Activated CD4-positive, alpha-beta T cell treated with anti-CD3 and anti-CD28 coated beads, Interleukin-2, amount 10 ng/mL, durations not matched to agents 7 days and 5 days (primary cell): Measurements from ENCODE around the gene FFAR1. TPM values are rescaled to one million over a fixed set of nuclear protein-coding genes. Genes with fewer than 3 reads are reported as not detected.
A peak's percentile ranks its signal among the peaks of the same experiment; 100 is the strongest.

Experiments
- CTCF ChIA-PET: fragments of 350-600 bp; sonication (Branson Sonifier 250); formaldehyde crosslinking; loops from one replicate; lab custom pipeline; 2021; ENCODE audit warnings: antibody characterized with exemption; lab: Charles Lee
- POLR2A ChIA-PET: fragments of 350-600 bp; sonication (Branson Sonifier 250); formaldehyde crosslinking; loops from one replicate; lab custom pipeline; 2021; ENCODE audit warnings: antibody characterized with exemption; lab: Charles Lee
- DNase-seq: peaks from one replicate; pipeline ENCODE4 v3.0.0-alpha.2; 2020
- H3K27ac Mint-ChIP-seq: one replicate; pipeline ENCODE4 v1.8.0; 2021; ENCODE audit warnings: mild to moderate bottlenecking, moderate library complexity, mixed read lengths
- H3K27me3 Mint-ChIP-seq: one replicate; pipeline ENCODE4 v1.8.0; 2021; ENCODE audit warnings: mixed read lengths
- H3K36me3 Mint-ChIP-seq: one replicate; pipeline ENCODE4 v1.8.0; 2021; ENCODE audit warnings: low read depth, mixed read lengths
- H3K4me1 Mint-ChIP-seq: one replicate; pipeline ENCODE4 v1.8.0; 2021; ENCODE audit warnings: mixed read lengths
- H3K4me3 Mint-ChIP-seq: one replicate; pipeline ENCODE4 v1.8.0; 2021; ENCODE audit warnings: mild to moderate bottlenecking, moderate library complexity, mixed read lengths
- H3K9me3 Mint-ChIP-seq: one replicate; pipeline ENCODE4 v1.8.0; 2021; ENCODE audit warnings: mixed read lengths
- total RNA-seq, 2 experiments: library from RNA; stranded (reverse); gene quantifications; one replicate each; pipeline ENCODE4 v1.2.3, GENCODE V29; 2021

Gene FFAR1, protein sequence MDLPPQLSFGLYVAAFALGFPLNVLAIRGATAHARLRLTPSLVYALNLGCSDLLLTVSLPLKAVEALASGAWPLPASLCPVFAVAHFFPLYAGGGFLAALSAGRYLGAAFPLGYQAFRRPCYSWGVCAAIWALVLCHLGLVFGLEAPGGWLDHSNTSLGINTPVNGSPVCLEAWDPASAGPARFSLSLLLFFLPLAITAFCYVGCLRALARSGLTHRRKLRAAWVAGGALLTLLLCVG (N-terminal part only)
- total RNA-seq = not detected

DNA sequence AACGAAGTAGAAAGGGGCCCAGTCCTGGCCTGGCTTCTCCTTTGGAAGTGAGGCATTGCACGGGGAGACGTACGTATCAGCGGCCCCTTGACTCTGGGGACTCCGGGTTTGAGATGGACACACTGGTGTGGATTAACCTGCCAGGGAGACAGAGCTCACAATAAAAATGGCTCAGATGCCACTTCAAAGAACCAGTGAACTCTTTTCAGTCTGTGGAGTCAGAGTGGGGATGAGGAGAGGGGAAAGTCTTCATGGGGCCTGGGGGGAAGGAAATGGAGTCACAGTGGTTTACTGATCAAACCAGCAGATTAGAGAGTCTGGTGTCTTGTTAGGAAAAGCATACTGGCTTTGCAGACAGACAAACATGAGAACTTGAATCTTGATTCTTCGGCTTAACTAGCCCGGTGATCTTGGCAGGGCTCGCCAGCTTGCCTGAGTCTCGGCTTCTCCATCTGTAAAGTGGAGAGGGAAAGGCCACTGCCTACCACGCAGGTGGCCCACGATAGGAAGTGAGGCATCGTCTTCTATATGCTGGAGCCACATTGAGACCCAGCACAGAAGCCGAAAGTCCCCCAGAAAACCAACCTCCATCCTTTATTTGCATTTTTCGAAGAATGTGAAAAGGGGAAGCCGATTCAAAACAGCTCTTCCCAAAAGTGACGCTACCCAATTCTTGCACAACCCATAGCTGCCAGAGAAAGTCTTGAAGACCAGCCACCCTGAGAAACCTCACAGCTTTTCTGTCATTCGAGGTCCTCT lies at the start of gene FFAR1:
Gene FFAR1 (plus strand): TSS at position 732 of the 759 bp plus-strand sequence. CDS start 3,650 bp downstream, outside the sequence.
- H3K9me3 Mint-ChIP-seq = no peaks in the 10 kb centered on the region
- peaks cover 37% of the 10 kb centered on the region for H3K4me1 Mint-ChIP-seq
- ChIA-PET POLR2A (no interaction called here), CTCF (interaction anchor here (1.0 to 1.6 kb wide), 6 partner anchors 14 to 249 kb away, joined by 3 to 4 read pairs (median 3); no protein-coding TSS in a partner anchor)
- peak within 1 kb of the TSS; percentile 51 for H3K27ac Mint-ChIP-seq
- H3K36me3 Mint-ChIP-seq = no peaks in the 10 kb centered on the region
- DNase-seq = peak; percentile 51
- H3K27me3 Mint-ChIP-seq = peaks cover 3% of the 10 kb centered on the region
- peak within 1 kb of the TSS; percentile 40 for H3K4me3 Mint-ChIP-seq

DNA sequence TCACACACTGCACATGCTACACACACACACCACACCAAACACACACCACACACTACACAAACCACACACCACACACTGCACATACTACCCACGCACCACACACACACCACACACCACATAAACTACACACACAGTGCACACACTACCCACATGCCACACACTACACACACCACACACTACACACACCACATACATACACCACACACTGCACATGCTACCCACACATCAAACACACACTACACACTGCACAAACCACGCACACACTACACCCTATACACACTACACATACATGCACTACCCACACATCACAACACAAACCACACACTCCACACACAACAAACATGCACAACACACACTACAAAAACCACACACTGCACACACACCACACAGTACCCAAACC lies 49.8 kb upstream of the FFAR1 start:
- Mint-ChIP-seq H3K36me3 (no peaks in the 10 kb centered on the region), H3K27me3 (no peaks in the 10 kb centered on the region), H3K9me3 (no peaks in the 10 kb centered on the region), H3K27ac (no peak overlapping the region), H3K4me3 (no peak overlapping the region), H3K4me1 (peaks cover 8% of the 10 kb centered on the region)
- ChIA-PET POLR2A (no interaction called here), CTCF (no interaction called here)
- DNase-seq = no peak

DNA sequence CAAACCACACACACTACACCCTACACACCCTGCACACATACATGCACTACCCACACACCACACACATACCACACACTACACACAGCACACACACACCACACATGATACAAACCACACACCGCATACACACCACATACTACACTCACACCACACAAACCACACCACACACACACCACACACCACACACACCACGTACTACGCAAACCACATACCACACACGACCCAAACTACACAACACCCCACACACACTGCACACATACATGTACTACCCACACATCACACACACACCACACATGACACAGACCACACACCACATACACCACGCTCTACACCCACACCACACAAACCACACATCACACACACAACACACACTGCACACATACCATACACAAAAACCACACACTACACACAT lies 49.1 kb upstream of the FFAR1 start:
- ChIA-PET POLR2A (no interaction called here), CTCF (no interaction called here)
- Mint-ChIP-seq H3K27me3 (no peaks in the 10 kb centered on the region), H3K9me3 (no peaks in the 10 kb centered on the region), H3K4me1 (peaks cover 8% of the 10 kb centered on the region), H3K27ac (no peak overlapping the region), H3K4me3 (no peak overlapping the region), H3K36me3 (no peaks in the 10 kb centered on the region)
- no peak for DNase-seq

DNA sequence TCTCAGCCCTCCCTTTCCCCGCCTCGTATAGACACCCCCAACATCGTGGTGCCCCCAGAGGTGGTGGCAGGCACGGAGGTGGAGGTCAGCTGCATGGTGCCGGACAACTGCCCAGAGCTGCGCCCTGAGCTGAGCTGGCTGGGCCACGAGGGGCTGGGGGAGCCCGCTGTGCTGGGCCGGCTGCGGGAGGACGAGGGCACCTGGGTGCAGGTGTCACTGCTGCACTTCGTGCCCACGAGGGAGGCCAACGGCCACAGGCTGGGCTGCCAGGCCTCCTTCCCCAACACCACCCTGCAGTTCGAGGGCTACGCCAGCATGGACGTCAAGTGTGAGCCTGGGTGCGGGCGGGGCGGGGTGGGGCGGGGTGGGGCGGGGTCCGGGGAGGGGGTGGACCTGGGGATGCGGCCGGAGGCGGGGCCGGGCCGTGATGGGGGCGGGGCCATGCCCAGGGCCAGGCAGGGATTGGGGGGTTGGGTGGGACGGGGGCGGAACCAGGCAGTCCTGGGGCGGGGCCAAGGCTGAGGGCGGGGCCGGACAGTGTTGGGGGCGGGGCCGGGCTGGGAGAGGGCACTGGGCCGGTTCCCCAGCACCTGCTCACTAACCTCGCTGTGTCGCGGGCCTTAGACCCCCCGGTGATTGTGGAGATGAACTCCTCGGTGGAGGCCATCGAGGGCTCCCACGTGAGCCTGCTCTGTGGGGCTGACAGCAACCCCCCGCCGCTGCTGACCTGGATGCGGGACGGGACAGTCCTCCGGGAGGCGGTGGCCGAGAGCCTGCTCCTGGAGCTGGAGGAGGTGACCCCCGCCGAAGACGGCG lies 48.0 kb upstream of the FFAR1 start:
- no peak for DNase-seq
- ChIA-PET POLR2A (no interaction called here), CTCF (no interaction called here)
- Mint-ChIP-seq H3K27ac (no peak overlapping the region), H3K36me3 (no peaks in the 10 kb centered on the region), H3K9me3 (no peaks in the 10 kb centered on the region), H3K4me1 (peaks cover 8% of the 10 kb centered on the region), H3K27me3 (no peaks in the 10 kb centered on the region), H3K4me3 (no peak overlapping the region)

DNA sequence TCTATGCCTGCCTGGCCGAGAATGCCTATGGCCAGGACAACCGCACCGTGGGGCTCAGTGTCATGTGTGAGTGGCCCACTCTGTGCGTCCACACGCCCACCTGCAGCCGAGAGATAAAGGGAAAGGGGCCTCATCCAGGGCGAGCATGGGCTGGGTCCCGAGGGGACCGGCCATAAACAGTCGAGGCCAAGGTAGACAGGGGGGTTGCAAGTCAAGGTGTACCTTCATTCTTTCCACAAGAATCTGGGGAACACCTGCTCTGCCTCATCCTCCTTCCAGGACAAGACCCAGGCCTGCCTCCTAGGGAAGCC lies 47.4 kb upstream of the FFAR1 start:
- H3K27ac Mint-ChIP-seq = no peak overlapping the region
- H3K27me3 Mint-ChIP-seq = no peaks in the 10 kb centered on the region
- ChIA-PET POLR2A (no interaction called here), CTCF (no interaction called here)
- H3K4me3 Mint-ChIP-seq = no peak overlapping the region
- H3K36me3 Mint-ChIP-seq = no peaks in the 10 kb centered on the region
- H3K9me3 Mint-ChIP-seq = no peaks in the 10 kb centered on the region
- DNase-seq = no peak
- peaks cover 8% of the 10 kb centered on the region for H3K4me1 Mint-ChIP-seq

DNA sequence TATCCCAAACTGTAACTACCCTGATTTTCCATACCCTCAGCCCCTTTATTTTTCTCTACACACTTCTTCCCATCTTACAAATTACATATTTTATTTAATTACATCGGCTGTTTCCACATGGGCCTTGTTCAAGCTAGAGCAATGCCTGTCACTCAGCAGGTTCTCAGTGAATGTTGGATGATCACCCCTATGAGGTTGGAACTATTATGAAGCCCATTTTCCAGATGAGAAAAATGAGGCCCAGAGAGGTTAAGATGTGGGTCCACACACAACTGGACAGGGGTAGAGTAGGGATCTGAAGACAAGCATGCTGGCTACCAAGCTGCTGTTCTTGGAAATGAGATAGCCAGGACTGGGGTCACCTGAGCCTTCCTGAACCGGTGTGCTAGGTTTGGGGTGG lies 45.7 kb upstream of the FFAR1 start:
- DNase-seq = no peak
- H3K9me3 Mint-ChIP-seq = no peaks in the 10 kb centered on the region
- H3K36me3 Mint-ChIP-seq = no peaks in the 10 kb centered on the region
- ChIA-PET CTCF (no interaction called here), POLR2A (no interaction called here)
- H3K27ac Mint-ChIP-seq = no peak overlapping the region
- no peaks in the 10 kb centered on the region for H3K4me1 Mint-ChIP-seq
- no peak overlapping the region for H3K4me3 Mint-ChIP-seq
- H3K27me3 Mint-ChIP-seq = no peaks in the 10 kb centered on the region

DNA sequence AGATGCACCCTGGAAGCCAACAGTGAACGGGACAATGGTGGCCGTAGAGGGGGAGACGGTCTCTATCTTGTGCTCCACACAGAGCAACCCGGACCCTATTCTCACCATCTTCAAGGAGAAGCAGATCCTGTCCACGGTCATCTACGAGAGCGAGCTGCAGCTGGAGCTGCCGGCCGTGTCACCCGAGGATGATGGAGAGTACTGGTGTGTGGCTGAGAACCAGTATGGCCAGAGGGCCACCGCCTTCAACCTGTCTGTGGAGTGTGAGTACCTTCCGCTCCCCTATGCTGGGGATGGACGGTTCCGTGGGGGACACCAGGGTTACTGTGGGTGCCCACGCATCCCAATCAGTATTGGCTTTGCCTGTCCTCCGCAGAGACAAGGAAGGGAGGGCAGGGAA lies 45.3 kb upstream of the FFAR1 start:
- H3K27me3 Mint-ChIP-seq = no peaks in the 10 kb centered on the region
- DNase-seq = no peak
- H3K4me1 Mint-ChIP-seq = no peaks in the 10 kb centered on the region
- H3K9me3 Mint-ChIP-seq = no peaks in the 10 kb centered on the region
- no peak overlapping the region for H3K27ac Mint-ChIP-seq
- H3K36me3 Mint-ChIP-seq = no peaks in the 10 kb centered on the region
- ChIA-PET POLR2A (no interaction called here), CTCF (no interaction called here)
- no peak overlapping the region for H3K4me3 Mint-ChIP-seq

DNA sequence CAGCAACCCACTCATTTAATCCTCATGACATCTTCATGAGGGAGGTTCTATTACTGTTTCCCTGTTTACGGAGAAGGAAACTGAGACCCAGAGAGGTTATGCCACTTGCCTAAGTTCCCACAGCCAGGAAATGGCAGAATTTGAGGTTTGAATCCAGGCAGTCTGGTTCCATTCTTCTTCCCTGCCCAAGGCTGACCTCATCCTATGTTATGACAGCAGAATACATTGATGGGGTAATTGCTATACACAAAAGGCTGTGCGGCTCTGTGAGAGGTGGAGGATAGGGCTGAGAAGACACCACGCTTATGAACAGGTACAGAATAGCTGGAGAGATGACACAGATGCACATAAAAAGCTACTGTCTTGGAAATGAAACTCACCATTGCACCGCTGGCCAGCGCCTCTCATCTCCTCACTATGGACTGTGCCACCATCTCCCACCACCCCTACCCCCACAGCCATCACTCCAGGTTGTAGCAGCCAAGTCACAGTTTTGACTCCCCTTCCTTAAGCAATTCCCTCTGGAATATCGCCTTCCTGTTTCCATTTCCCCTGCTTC lies 44.3 kb upstream of the FFAR1 start:
- no peaks in the 10 kb centered on the region for H3K4me1 Mint-ChIP-seq
- no peak overlapping the region for H3K4me3 Mint-ChIP-seq
- no peaks in the 10 kb centered on the region for H3K36me3 Mint-ChIP-seq
- DNase-seq = no peak
- ChIA-PET POLR2A (no interaction called here), CTCF (interaction anchor here (1.3 kb wide), 1 partner anchor 9 kb away, joined by 5 read pairs; no protein-coding TSS in a partner anchor)
- H3K27ac Mint-ChIP-seq = no peak overlapping the region
- H3K9me3 Mint-ChIP-seq = no peaks in the 10 kb centered on the region
- no peaks in the 10 kb centered on the region for H3K27me3 Mint-ChIP-seq

DNA sequence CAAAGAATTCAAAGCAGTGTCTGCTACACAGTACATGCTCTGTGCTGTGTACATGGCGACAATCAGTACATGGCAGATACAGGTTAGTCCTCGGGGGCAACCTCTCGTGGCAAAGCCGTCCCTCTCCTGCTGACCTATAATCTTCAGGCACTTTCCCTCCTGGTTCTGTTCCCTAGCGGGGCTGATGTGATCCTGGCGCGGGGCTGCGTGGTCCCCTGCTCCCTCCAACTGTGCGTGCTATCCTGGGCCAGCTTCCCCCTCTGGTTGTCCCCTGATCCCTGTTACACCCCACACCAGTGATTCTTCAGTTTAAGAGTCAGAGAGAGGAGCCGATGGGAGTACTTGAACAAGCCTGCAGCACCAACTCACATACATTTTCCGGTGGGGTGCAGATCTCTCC lies 43.7 kb upstream of the FFAR1 start:
- no peak for DNase-seq
- Mint-ChIP-seq H3K4me1 (no peaks in the 10 kb centered on the region), H3K27ac (no peak overlapping the region), H3K9me3 (no peaks in the 10 kb centered on the region), H3K4me3 (no peak overlapping the region), H3K36me3 (no peaks in the 10 kb centered on the region), H3K27me3 (no peaks in the 10 kb centered on the region)
- ChIA-PET POLR2A (no interaction called here), CTCF (interaction anchor here (1.3 kb wide), 1 partner anchor 10 kb away, joined by 5 read pairs; no protein-coding TSS in a partner anchor)

DNA sequence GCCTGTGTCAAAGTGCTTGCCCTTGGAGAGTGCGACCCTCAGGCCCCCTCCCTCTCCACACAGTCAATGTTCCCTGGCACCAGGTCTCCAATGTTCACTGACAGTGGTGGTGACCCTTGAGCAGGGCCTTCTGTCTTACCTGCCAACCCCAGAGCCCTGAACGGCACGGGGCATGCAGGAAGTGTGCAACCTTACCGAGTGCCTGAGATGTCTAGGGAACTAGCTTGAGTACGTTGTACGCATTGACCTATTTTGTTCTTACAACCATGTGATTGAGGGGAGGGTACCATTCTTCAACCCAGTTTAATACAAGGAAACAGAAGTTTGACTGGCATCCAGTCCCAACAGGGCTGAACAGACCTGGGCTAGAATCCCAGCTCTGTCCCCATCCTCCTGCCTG lies 42.5 kb upstream of the FFAR1 start:
- Mint-ChIP-seq H3K27me3 (no peaks in the 10 kb centered on the region), H3K9me3 (no peaks in the 10 kb centered on the region), H3K36me3 (no peaks in the 10 kb centered on the region), H3K4me3 (no peak overlapping the region), H3K27ac (no peak overlapping the region), H3K4me1 (no peaks in the 10 kb centered on the region)
- CTCF ChIA-PET = interaction anchor here (0.6 kb wide), 1 partner anchor 347 kb away, joined by 3 read pairs; no protein-coding TSS in a partner anchor
- POLR2A ChIA-PET = no interaction called here
- DNase-seq = no peak

DNA sequence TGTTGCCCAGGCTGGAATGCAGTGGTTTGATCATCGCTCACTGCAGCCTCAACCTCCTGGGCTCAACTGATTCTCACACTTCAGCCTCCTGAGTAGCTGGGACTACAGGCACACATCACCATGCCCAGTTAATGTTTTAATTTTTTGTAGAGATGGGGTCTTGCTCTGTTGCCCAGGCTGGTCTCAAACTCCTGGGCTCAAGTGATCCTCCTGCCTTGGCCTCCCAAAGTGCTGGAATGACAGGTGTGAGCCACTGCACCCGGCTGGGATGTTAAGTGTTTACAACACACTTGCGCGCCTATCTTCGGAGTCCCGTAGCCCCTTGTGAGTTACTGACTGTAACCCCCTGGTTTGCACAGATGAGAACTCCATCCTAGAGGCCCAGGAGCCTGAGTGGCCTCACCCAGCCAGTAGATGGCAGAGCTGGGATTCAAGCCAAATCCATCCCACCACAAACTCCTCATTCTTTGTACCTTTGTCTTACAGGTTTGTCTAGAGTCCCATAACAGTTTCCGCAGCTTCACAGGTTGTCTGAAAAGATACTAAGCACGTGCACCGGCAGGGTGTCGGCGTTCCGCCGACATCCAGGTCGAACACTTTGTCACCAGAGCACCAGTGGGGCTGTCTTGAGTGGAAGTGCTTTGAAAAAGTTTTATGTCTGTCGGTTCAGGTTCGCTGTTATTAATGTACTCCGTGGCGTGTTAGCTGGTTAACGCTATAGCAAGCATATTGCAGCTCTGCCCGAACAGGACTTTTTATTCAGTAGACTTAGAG lies 41.0 kb upstream of the FFAR1 start:
- Mint-ChIP-seq H3K27me3 (no peaks in the 10 kb centered on the region), H3K4me1 (peaks cover 3% of the 10 kb centered on the region), H3K9me3 (no peaks in the 10 kb centered on the region), H3K27ac (no peak overlapping the region), H3K4me3 (no peak overlapping the region), H3K36me3 (no peaks in the 10 kb centered on the region)
- DNase-seq = no peak
- CTCF ChIA-PET = interaction anchor here (0.7 kb wide), 1 partner anchor 159 kb away, joined by 3 read pairs; no protein-coding TSS in a partner anchor
- POLR2A ChIA-PET = no interaction called here

DNA sequence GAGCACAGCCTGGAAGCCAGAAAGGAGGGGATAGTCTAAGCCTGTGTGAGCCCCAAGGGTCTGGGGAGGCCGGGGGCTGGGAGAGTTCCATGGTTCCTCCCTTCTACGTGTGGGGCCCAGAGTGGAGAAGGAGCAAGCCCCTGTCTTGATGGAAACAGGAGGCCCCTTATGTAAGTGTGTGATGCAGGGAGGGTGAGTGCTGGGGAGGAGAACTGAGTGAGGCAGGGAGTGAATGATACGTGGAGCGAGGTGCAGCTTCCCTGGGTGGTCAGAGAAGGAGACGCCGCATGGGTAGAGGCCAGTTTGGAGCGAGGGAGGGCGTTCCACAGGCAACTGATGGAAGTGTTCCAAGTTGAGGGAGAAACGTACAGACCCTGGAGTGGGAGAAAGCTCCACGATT lies 39.8 kb upstream of the FFAR1 start:
- CTCF ChIA-PET = interaction anchor here (1.2 kb wide), 1 partner anchor 26 kb away, joined by 4 read pairs; no protein-coding TSS in a partner anchor
- no peaks in the 10 kb centered on the region for H3K36me3 Mint-ChIP-seq

More for the DNA sequence above, 39.8 kb upstream of the FFAR1 start:
- DNase-seq = no peak
- Mint-ChIP-seq H3K4me1 (peaks cover 3% of the 10 kb centered on the region), H3K27me3 (no peaks in the 10 kb centered on the region), H3K27ac (peak overlapping the region; percentile 38), H3K4me3 (no peak overlapping the region), H3K9me3 (no peaks in the 10 kb centered on the region)
- POLR2A ChIA-PET = no interaction called here
